Measurements from ENCODE around the gene UBE2Z. TPM values are rescaled to one million over a fixed set of nuclear protein-coding genes. Genes with fewer than 3 reads are reported as not detected.

The UBE2Z gene
- total and polyA plus RNA-seq, 2 of the 13 experiments (the other 11 are each of a cell fraction or from before 2014, with no cell fraction given), result 63.2 to 122 TPM

DNA sequence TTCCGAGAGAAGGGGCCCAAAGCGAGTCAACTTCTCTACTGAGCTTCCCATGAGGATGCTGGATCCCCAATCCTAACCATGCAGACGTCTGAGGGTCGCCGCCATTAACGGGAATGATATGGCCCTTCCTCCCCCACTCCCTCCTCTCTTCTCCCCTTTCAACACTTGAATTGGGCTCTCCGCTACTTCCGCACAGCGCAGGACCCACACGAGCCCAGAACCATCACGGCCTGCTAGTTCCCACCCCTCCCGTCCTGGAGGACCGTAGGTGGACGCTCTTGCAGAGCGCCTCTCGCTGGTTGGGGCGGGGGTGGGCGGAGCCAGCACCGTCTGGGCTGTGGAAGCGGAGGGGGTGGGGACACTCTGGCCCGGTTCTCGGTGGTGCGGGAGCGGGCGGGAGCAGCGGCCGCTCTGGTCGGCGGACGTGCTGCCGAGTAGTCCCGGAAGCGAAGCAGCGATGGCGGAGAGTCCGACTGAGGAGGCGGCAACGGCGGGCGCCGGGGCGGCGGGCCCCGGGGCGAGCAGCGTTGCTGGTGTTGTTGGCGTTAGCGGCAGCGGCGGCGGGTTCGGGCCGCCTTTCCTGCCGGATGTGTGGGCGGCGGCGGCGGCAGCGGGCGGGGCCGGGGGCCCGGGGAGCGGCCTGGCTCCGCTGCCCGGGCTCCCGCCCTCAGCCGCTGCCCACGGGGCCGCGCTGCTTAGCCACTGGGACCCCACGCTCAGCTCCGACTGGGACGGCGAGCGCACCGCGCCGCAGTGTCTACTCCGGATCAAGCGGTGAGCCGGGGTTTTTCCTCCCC is at the start of gene UBE2Z (continued):
- TF ChIP-seq, protein P1, sequence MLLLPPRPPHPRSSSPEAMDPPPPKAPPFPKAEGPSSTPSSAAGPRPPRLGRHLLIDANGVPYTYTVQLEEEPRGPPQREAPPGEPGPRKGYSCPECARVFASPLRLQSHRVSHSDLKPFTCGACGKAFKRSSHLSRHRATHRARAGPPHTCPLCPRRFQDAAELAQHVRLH (CRISPR knock-in tag; IDR thresholded peaks at IDR 0.05; ENCODE audit: borderline replicate concordance, low read depth), result peak; percentile 91
- peak; percentile 49; the same call in 1 of the 2 replicates for TF ChIP-seq RAD21 (CRISPR knock-in tag; IDR thresholded peaks at IDR 0.05)
- TF ChIP-seq CEBPG (CRISPR knock-in tag; IDR thresholded peaks at IDR 0.05), result peak; percentile 52
- peak; percentile 89; the same call in 1 of the 2 replicates for TF ChIP-seq NAIF1 (CRISPR knock-in tag; IDR thresholded peaks at IDR 0.05; ENCODE audit: borderline replicate concordance)
- TF ChIP-seq, protein P2, sequence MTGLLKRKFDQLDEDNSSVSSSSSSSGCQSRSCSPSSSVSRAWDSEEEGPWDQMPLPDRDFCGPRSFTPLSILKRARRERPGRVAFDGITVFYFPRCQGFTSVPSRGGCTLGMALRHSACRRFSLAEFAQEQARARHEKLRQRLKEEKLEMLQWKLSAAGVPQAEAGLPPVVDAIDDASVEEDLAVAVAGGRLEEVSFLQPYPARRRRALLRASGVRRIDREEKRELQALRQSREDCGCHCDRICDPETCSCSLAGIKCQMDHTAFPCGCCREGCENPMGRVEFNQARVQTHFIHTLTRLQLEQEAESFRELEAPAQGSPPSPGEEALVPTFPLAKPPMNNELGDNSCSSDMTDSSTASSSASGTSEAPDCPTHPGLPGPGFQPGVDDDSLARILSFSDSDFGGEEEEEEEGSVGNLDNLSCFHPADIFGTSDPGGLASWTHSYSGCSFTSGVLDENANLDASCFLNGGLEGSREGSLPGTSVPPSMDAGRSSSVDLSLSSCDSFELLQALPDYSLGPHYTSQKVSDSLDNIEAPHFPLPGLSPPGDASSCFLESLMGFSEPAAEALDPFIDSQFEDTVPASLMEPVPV (CRISPR knock-in tag; IDR thresholded peaks at IDR 0.05), result peak; percentile 70; the same call in 1 of the 2 replicates
- no peak for TF ChIP-seq TCF7 (IDR thresholded peaks at IDR 0.05; ENCODE audit: low read depth)
- TF ChIP-seq PTBP1 (IDR thresholded peaks at IDR 0.05; ENCODE audit: low read depth, low read length, poor library complexity, severe bottlenecking), result peak; percentile 63
- TF ChIP-seq ZNF720 (CRISPR knock-in tag; IDR thresholded peaks at IDR 0.05), result 0 out of 2 replicates have a peak, but pooled peaks have one; percentile 92
- TF ChIP-seq ZNF550 (CRISPR knock-in tag; IDR thresholded peaks at IDR 0.05; ENCODE audit: borderline replicate concordance), result no peak
- 0 out of 4 replicates have a peak, but pooled peaks of 1 of the 2 experiments have one; percentile 23 for TF ChIP-seq NR2F1 (CRISPR knock-in tag; IDR thresholded peaks at IDR 0.05)
- no peak for TF ChIP-seq SMARCC2 (IDR thresholded peaks at IDR 0.05)
- TF ChIP-seq ERF (CRISPR knock-in tag; IDR thresholded peaks at IDR 0.05), result peak; percentile 97
- TF ChIP-seq ZKSCAN5 (CRISPR knock-in tag; IDR thresholded peaks at IDR 0.05), result no peak
- no peak for TF ChIP-seq ZNF547 (CRISPR knock-in tag; IDR thresholded peaks at IDR 0.05)
- TF ChIP-seq, protein P3, sequence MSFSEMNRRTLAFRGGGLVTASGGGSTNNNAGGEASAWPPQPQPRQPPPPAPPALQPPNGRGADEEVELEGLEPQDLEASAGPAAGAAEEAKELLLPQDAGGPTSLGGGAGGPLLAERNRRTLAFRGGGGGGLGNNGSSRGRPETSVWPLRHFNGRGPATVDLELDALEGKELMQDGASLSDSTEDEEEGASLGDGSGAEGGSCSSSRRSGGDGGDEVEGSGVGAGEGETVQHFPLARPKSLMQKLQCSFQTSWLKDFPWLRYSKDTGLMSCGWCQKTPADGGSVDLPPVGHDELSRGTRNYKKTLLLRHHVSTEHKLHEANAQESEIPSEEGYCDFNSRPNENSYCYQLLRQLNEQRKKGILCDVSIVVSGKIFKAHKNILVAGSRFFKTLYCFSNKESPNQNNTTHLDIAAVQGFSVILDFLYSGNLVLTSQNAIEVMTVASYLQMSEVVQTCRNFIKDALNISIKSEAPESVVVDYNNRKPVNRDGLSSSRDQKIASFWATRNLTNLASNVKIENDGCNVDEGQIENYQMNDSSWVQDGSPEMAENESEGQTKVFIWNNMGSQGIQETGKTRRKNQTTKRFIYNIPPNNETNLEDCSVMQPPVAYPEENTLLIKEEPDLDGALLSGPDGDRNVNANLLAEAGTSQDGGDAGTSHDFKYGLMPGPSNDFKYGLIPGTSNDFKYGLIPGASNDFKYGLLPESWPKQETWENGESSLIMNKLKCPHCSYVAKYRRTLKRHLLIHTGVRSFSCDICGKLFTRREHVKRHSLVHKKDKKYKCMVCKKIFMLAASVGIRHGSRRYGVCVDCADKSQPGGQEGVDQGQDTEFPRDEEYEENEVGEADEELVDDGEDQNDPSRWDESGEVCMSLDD (CRISPR knock-in tag; IDR thresholded peaks at IDR 0.05; ENCODE audit: borderline replicate concordance), result peak; percentile 65; the same call in 1 of the 2 replicates
- TF ChIP-seq, protein P4, sequence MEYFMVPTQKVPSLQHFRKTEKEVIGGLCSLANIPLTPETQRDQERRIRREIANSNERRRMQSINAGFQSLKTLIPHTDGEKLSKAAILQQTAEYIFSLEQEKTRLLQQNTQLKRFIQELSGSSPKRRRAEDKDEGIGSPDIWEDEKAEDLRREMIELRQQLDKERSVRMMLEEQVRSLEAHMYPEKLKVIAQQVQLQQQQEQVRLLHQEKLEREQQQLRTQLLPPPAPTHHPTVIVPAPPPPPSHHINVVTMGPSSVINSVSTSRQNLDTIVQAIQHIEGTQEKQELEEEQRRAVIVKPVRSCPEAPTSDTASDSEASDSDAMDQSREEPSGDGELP (IDR thresholded peaks at IDR 0.05; ENCODE audit: borderline replicate concordance, low read depth), result 0 out of 2 replicates have a peak, but pooled peaks have one; percentile 38
- TF ChIP-seq, protein P5, sequence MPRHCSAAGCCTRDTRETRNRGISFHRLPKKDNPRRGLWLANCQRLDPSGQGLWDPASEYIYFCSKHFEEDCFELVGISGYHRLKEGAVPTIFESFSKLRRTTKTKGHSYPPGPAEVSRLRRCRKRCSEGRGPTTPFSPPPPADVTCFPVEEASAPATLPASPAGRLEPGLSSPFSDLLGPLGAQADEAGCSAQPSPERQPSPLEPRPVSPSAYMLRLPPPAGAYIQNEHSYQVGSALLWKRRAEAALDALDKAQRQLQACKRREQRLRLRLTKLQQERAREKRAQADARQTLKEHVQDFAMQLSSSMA (CRISPR knock-in tag; IDR thresholded peaks at IDR 0.05), result no peak
- no peak for TF ChIP-seq ZNF260 (CRISPR knock-in tag; IDR thresholded peaks at IDR 0.05; ENCODE audit: borderline replicate concordance, low read depth)
- TF ChIP-seq TEAD3 (CRISPR knock-in tag; optimal IDR thresholded peaks at IDR 0.05; ENCODE audit: borderline replicate concordance), result peak; percentile 86
- TF ChIP-seq CHD2 (IDR thresholded peaks at IDR 0.05; ENCODE audit: low read depth, low read length), result peak; percentile 45; the same call in 1 of the 2 replicates
- TF ChIP-seq ZNF850 (CRISPR knock-in tag; conservative IDR thresholded peaks at IDR 0.05), result no peak
- peak; percentile 93 for TF ChIP-seq MYNN (CRISPR knock-in tag; IDR thresholded peaks at IDR 0.05; ENCODE audit: low read depth)
- peak; percentile 91 for TF ChIP-seq HOXA5 (CRISPR knock-in tag; IDR thresholded peaks at IDR 0.05)
- TF ChIP-seq SIN3B (IDR thresholded peaks at IDR 0.05; ENCODE audit: low read length), result peak; percentile 48
- no peak for TF ChIP-seq ADNP (CRISPR knock-in tag; IDR thresholded peaks at IDR 0.05)

Data from HepG2 (cell line).